Fibroblast of gingiva (primary cell): ENCODE results near the gene EDEM3.
"Not testable (repeated sequence)": the region's sequence is repeated elsewhere in the genome, so short reads cannot be mapped to it uniquely, and the experiment has no call there.

Source experiments
- DNase-seq: peaks from one replicate; pipeline ENCODE4 v3.0.0-alpha.2; 2011; ENCODE audit warnings: low read depth

EDEM3 gene

GRCh38 chr1:184754476-184755225 is at the start of gene EDEM3:
Gene EDEM3, minus strand, starts transcription at chr1:184754858. Its CDS starts 212 bp downstream, at chr1:184754646.
- peak; percentile 99 for DNase-seq

GRCh38 chr1:184804220-184804619 is 49.6 kb upstream of the EDEM3 start:
- no peak for DNase-seq

- peak; percentile 77 for DNase-seq
Observed at GRCh38 chr1:184803180-184803492, 48.5 kb upstream of the EDEM3 start.

GRCh38 chr1:184802354-184803179 is 47.9 kb upstream of the EDEM3 start:
- DNase-seq = no peak

GRCh38 chr1:184801503-184801902 is 46.8 kb upstream of the EDEM3 start:
- DNase-seq = peak; percentile 87

- no peak for DNase-seq
Observed at GRCh38 chr1:184800876-184801275, 46.2 kb upstream of the EDEM3 start.

- DNase-seq = no peak
Observed at GRCh38 chr1:184793967-184794366, 39.3 kb upstream of the EDEM3 start.

- DNase-seq = peak; percentile 97
Observed at GRCh38 chr1:184792450-184792969, 37.9 kb upstream of the EDEM3 start.

GRCh38 chr1:184791550-184791900 is 36.9 kb upstream of the EDEM3 start:
- DNase-seq = peak; percentile 34

GRCh38 chr1:184790642-184791549 is 36.2 kb upstream of the EDEM3 start:
- no peak for DNase-seq

GRCh38 chr1:184789884-184790283 is 35.2 kb upstream of the EDEM3 start:
- DNase-seq = no peak

GRCh38 chr1:184788970-184789369 is 34.3 kb upstream of the EDEM3 start:
- no peak for DNase-seq

GRCh38 chr1:184785529-184785928 is 30.9 kb upstream of the EDEM3 start:
- no peak for DNase-seq

GRCh38 chr1:184783723-184784122 is 29.1 kb upstream of the EDEM3 start:
- DNase-seq = not testable (repeated sequence)

- no peak for DNase-seq
Observed at GRCh38 chr1:184781941-184782340, 27.3 kb upstream of the EDEM3 start.

- DNase-seq = no peak
Observed at GRCh38 chr1:184775885-184776284, 21.2 kb upstream of the EDEM3 start.

GRCh38 chr1:184775329-184775728 is 20.7 kb upstream of the EDEM3 start:
- DNase-seq = no peak

- no peak for DNase-seq
Observed at GRCh38 chr1:184773762-184774320, 19.2 kb upstream of the EDEM3 start.

GRCh38 chr1:184771190-184771691 is 16.6 kb upstream of the EDEM3 start:
- DNase-seq = no peak

GRCh38 chr1:184770181-184770979 is 15.7 kb upstream of the EDEM3 start:
- DNase-seq = no peak

- DNase-seq = no peak
Observed at GRCh38 chr1:184769241-184769640, 14.6 kb upstream of the EDEM3 start.
